ENCODE data around the gene FBXO46. TPM values are rescaled to one million over a fixed set of nuclear protein-coding genes. Genes with fewer than 3 reads are reported as not detected.
A peak's percentile ranks its signal among the peaks of the same experiment; 100 is the strongest.

The FBXO46 gene
- total and polyA plus RNA-seq, 2 of the 13 experiments (the other 11 are each of a cell fraction or from before 2014, with no cell fraction given) = 6.2 to 6.4 TPM

GRCh38 chr19:45767881-45768654, 37.4 kb upstream of the FBXO46 start (continued):
- TF ChIP-seq ZNF646 (CRISPR knock-in tag; IDR thresholded peaks at IDR 0.05) = no peak; the same call in 1 of the 2 replicates
- peak; percentile 95 for TF ChIP-seq HNRNPLL (IDR thresholded peaks at IDR 0.05; ENCODE audit: low read depth, low read length, poor library complexity, severe bottlenecking)
- TF ChIP-seq ZNF841 (CRISPR knock-in tag; IDR thresholded peaks at IDR 0.05; ENCODE audit: borderline replicate concordance) = no peak
- TF ChIP-seq ZNF543 (CRISPR knock-in tag; IDR thresholded peaks at IDR 0.05) = no peak
- TF ChIP-seq KDM2A (CRISPR knock-in tag; IDR thresholded peaks at IDR 0.05; ENCODE audit: borderline replicate concordance, low read depth) = peak; percentile 86
- TF ChIP-seq HMGXB4 (CRISPR knock-in tag; IDR thresholded peaks at IDR 0.05; ENCODE audit: borderline replicate concordance in 1 of 2, low read depth in 1 of 2) = peak in 1 of 2 experiments; percentile 47; a peak in 3 of 4 replicates
- peak; percentile 91 for TF ChIP-seq ZNF18 (CRISPR knock-in tag; IDR thresholded peaks at IDR 0.05; ENCODE audit: insufficient replicate concordance)
- no peak for TF ChIP-seq JUN (CRISPR knock-in tag; IDR thresholded peaks at IDR 0.05)
- no peak for TF ChIP-seq TAF15 (IDR thresholded peaks at IDR 0.05; ENCODE audit: low read depth, low read length, poor library complexity, severe bottlenecking)
- no peak for TF ChIP-seq ZNF343 (CRISPR knock-in tag; IDR thresholded peaks at IDR 0.05)
- no peak for TF ChIP-seq EEA1 (CRISPR knock-in tag; IDR thresholded peaks at IDR 0.05; ENCODE audit: borderline replicate concordance)
- no peak for TF ChIP-seq TBP (CRISPR knock-in tag; IDR thresholded peaks at IDR 0.05)
- TF ChIP-seq SMAD1 (CRISPR knock-in tag; IDR thresholded peaks at IDR 0.05; ENCODE audit: borderline replicate concordance, low read depth) = no peak
- 0 out of 2 replicates have a peak, but pooled peaks have one; percentile 90 for TF ChIP-seq ZNF713 (CRISPR knock-in tag; IDR thresholded peaks at IDR 0.05)
- TF ChIP-seq ZNF605 (CRISPR knock-in tag; IDR thresholded peaks at IDR 0.05) = no peak
- TF ChIP-seq EED (CRISPR knock-in tag; IDR thresholded peaks at IDR 0.05) = no peak
- peak; percentile 69 for TF ChIP-seq NFKB2 (CRISPR knock-in tag; IDR thresholded peaks at IDR 0.05; ENCODE audit: borderline replicate concordance)
- TF ChIP-seq KMT2B (CRISPR knock-in tag; IDR thresholded peaks at IDR 0.05) = no peak
- TF ChIP-seq NFATC3 (CRISPR knock-in tag; IDR thresholded peaks at IDR 0.05) = no peak
